CD14-positive monocyte (primary cell): ENCODE data around the gene SLC9A9. TPM values are rescaled to one million over a fixed set of nuclear protein-coding genes. Genes with fewer than 3 reads are reported as not detected.
A peak's percentile ranks its signal among the peaks of the same experiment; 100 is the strongest.

Experiments used
- DNase-seq, 3 donors: peaks; one replicate each; pipeline ENCODE4 v3.0.0-alpha.2; 2011 to 2022
- H2AFZ ChIP-seq: 2 replicates; pipeline ENCODE4 v1.6.0; 2012; ENCODE audit warnings: mild to moderate bottlenecking, low read depth, low read length, inconsistent platforms; ENCODE audit not compliant: insufficient read depth, poor library complexity, severe bottlenecking
- H3K27ac ChIP-seq, 2 donors: 1 replicate in 1 of 2; 2 replicates in 1 of 2; pipeline ENCODE4 v1.5.1; 2012 to 2013; ENCODE audit warnings: low read length in 2 of 2, control low read depth in 1 of 2, inconsistent platforms in 1 of 2, low read depth in 1 of 2, mild to moderate bottlenecking in 1 of 2
- H3K27me3 ChIP-seq, 2 donors: one replicate each; pipeline versions ENCODE4 v1.6.0 to v1.6.1; 2011 to 2013; ENCODE audit warnings: low read length in 2 of 2; ENCODE audit not compliant: control insufficient read depth in 2 of 2, insufficient read depth in 2 of 2
- H3K36me3 ChIP-seq, 2 donors: replicated peaks in 1 of 2; 1 replicate in 1 of 2; 2 replicates in 1 of 2; pipeline versions ENCODE4 v1.5.1 to v1.6.1; 2012 to 2013; ENCODE audit warnings: low read length in 2 of 2, control low read depth in 1 of 2, inconsistent platforms in 1 of 2, mild to moderate bottlenecking in 1 of 2; ENCODE audit not compliant: insufficient read depth in 2 of 2, control insufficient read depth in 1 of 2
- H3K4me1 ChIP-seq, 2 donors: 1 replicate in 1 of 2; 2 replicates in 1 of 2; pipeline versions ENCODE4 v1.5.1 to v1.6.1; 2012 to 2013; ENCODE audit warnings: low read length in 2 of 2, control low read depth in 1 of 2, inconsistent platforms in 1 of 2, mild to moderate bottlenecking in 1 of 2, moderate library complexity in 1 of 2; ENCODE audit not compliant: insufficient read depth in 2 of 2, control insufficient read depth in 1 of 2
- H3K4me2 ChIP-seq: replicated peaks from 2 replicates; pipeline ENCODE3; 2012; ENCODE audit warnings: low read length, moderate library complexity, mild to moderate bottlenecking; ENCODE audit not compliant: poor library complexity, severe bottlenecking; ENCODE audit errors: extremely low read depth
- H3K4me3 ChIP-seq, 3 experiments: fragments of 200-600 bp in 1 of 3; sonication (generic) in 1 of 3; replicated peaks in 1 of 3; 1 replicate in 2 of 3; 2 replicates in 1 of 3; pipeline ENCODE4 v1.5.1; 2011 to 2013; ENCODE audit warnings: low read length in 3 of 3, mild to moderate bottlenecking in 3 of 3, control low read depth in 2 of 3, low read depth in 2 of 3, inconsistent platforms in 1 of 3, moderate library complexity in 1 of 3
- H3K79me2 ChIP-seq: 2 replicates; pipeline ENCODE4 v1.6.0; 2012; ENCODE audit warnings: mild to moderate bottlenecking, control low read depth, inconsistent platforms, low read length, moderate library complexity; ENCODE audit not compliant: insufficient read depth
- H3K9ac ChIP-seq: 2 replicates; pipeline ENCODE4 v1.6.0; 2017; ENCODE audit warnings: low read length, mild to moderate bottlenecking; ENCODE audit not compliant: insufficient read depth, poor library complexity, severe bottlenecking
- H3K9me3 ChIP-seq, 2 donors: replicated peaks in 1 of 2; 1 replicate in 1 of 2; 2 replicates in 1 of 2; pipeline versions ENCODE4 v1.5.1 to v1.6.1; 2012 to 2013; ENCODE audit warnings: low read length in 2 of 2, control low read depth in 1 of 2; ENCODE audit not compliant: control insufficient read depth in 1 of 2, insufficient read depth in 1 of 2
- H4K20me1 ChIP-seq: 2 replicates; pipeline ENCODE4 v1.6.0; 2012; ENCODE audit warnings: mild to moderate bottlenecking, low read length, control low read depth, moderate library complexity; ENCODE audit not compliant: insufficient read depth
- H3K27ac Mint-ChIP-seq, 7 donors: one replicate each; pipeline ENCODE4 v1.8.0; 2020; ENCODE audit warnings: mild to moderate bottlenecking in 7 of 7, mixed read lengths in 7 of 7, moderate library complexity in 6 of 7, inconsistent platforms in 2 of 7
- H3K27me3 Mint-ChIP-seq, 3 donors: one replicate each; pipeline ENCODE4 v1.8.0; 2021 to 2022; ENCODE audit warnings: low read depth in 3 of 3, mild to moderate bottlenecking in 3 of 3, mixed read lengths in 3 of 3, moderate library complexity in 3 of 3, inconsistent platforms in 1 of 3
- H3K36me3 Mint-ChIP-seq, 2 donors: one replicate each; pipeline ENCODE4 v1.8.0; 2020; ENCODE audit warnings: mixed read lengths in 2 of 2, inconsistent platforms in 1 of 2, mild to moderate bottlenecking in 1 of 2
- H3K4me1 Mint-ChIP-seq: one replicate; pipeline ENCODE4 v1.8.0; 2020; ENCODE audit warnings: mild to moderate bottlenecking, mixed read lengths
- H3K4me3 Mint-ChIP-seq, 2 donors: one replicate each; pipeline ENCODE4 v1.8.0; 2020; ENCODE audit warnings: mild to moderate bottlenecking in 2 of 2, mixed read lengths in 2 of 2, moderate library complexity in 1 of 2
- H3K9me3 Mint-ChIP-seq, 7 donors: one replicate each; pipeline ENCODE4 v1.8.0; 2020 to 2022; ENCODE audit warnings: mixed read lengths in 7 of 7, mild to moderate bottlenecking in 6 of 7, moderate library complexity in 6 of 7, inconsistent platforms in 2 of 7
- CTCF ChIP-seq: fragments of 200-600 bp; IDR thresholded peaks from one replicate; pipeline ENCODE4 v1.8.0; 2022; ENCODE audit warnings: antibody characterized with exemption, mild to moderate bottlenecking
- WGBS: methylation state at CpG from one replicate; pipeline ENCODE4 v1.1.5; 2013; ENCODE audit warnings: missing lambda C conversion rate; ENCODE audit not compliant: insufficient coverage; 5-methylcytosine and 5-hydroxymethylcytosine counted together
- intact Hi-C, 2 donors: fragments of 100-400 bp; cut with micrococcal nuclease; formaldehyde crosslinking; loops; one replicate each; pipeline versions ENCODE4 v1.15.0 to v1.15.1; 2023
- polyA plus RNA-seq, 3 donors: library from polyadenylated mRNA; depleted of rRNA in 1 of 3; unstranded in 2 of 3; stranded (reverse) in 1 of 3; fragments of 300-500 nt in 2 of 3; fragments of >200 nt in 1 of 3; fragmentation: Illumina TruSeq in 2 of 3; gene quantifications; 1 replicate in 2 of 3; 2 replicates in 1 of 3; pipeline ENCODE4 v1.2.3, GENCODE V29; 2012 to 2021

Gene SLC9A9
- polyA plus RNA-seq, 3 donors, result 14.1 to 32.8 (median 27.0) TPM

- H3K27ac Mint-ChIP-seq, result peak overlapping the region in 4 of 7 donors; percentile 54 to 73 (median 69)
- intact Hi-C loops, result loop anchor here in 1 of 2 donors (5.0 to 10.0 kb wide), 2 partner anchors 40 to 162 kb away; partner anchors contain the start of gene DIPK2A
Observed at GRCh38 chr3:143812481-143812880, 35.8 kb downstream of the SLC9A9 start.

GRCh38 chr3:143811602-143812001, 36.7 kb downstream of the SLC9A9 start:
- Mint-ChIP-seq H3K27me3 (no peaks in the 10 kb centered on the region), H3K4me1 (peaks cover 80% of the 10 kb centered on the region), H3K9me3 (peaks cover 0 to 2% (median 0%) of the 10 kb centered on the region in 7 donors), H3K4me3 (no peak overlapping the region), H3K36me3 (peaks cover 4 to 8% of the 10 kb centered on the region in 2 donors), H3K27ac (peak overlapping the region; percentile 60 to 91 (median 72))
- no peak overlapping the region for H3K9ac ChIP-seq
- peaks cover 23% of the 10 kb centered on the region for H3K79me2 ChIP-seq
- intact Hi-C loops, result loop anchor here in 1 of 2 donors (5.0 to 10.0 kb wide), 2 partner anchors 41 to 163 kb away; partner anchors contain the start of gene DIPK2A
- no peaks in the 10 kb centered on the region for H3K27me3 ChIP-seq
- H2AFZ ChIP-seq, result no peak overlapping the region
- no peak for TF ChIP-seq CTCF
- no peaks in the 10 kb centered on the region for H4K20me1 ChIP-seq
- H3K4me1 ChIP-seq, result peaks cover 79 to 81% of the 10 kb centered on the region in 2 donors
- H3K4me2 ChIP-seq, result peak overlapping the region; percentile 14
- peak; percentile 45 to 68 (median 47) for DNase-seq
- WGBS, result 32% methylated on average over 6 of the region's 8 CpGs
- H3K27ac ChIP-seq, result peak overlapping the region; percentile 33 to 80
- H3K4me3 ChIP-seq, result peak overlapping the region in 1 of 3 experiments; percentile 18
- no peaks in the 10 kb centered on the region for H3K36me3 ChIP-seq
- no peaks in the 10 kb centered on the region for H3K9me3 ChIP-seq

More at GRCh38 chr3:143812481-143812880, 35.8 kb downstream of the SLC9A9 start:
- H3K4me2 ChIP-seq, result no peak overlapping the region
- no peaks in the 10 kb centered on the region for H3K27me3 ChIP-seq
- H3K4me1 ChIP-seq, result peaks cover 70 to 72% of the 10 kb centered on the region in 2 donors
- H3K27me3 Mint-ChIP-seq, result no peaks in the 10 kb centered on the region
- peak in 1 of 3 donors; percentile 25 for DNase-seq
- H3K9ac ChIP-seq, result no peak overlapping the region
- no peaks in the 10 kb centered on the region for H4K20me1 ChIP-seq
- H3K36me3 Mint-ChIP-seq, result peaks cover 4 to 8% of the 10 kb centered on the region in 2 donors
- peak overlapping the region in 1 of 2 donors; percentile 80 for H3K27ac ChIP-seq
- no peak overlapping the region for H3K4me3 ChIP-seq
- WGBS, result no CpG with 5 or more reads among the region's 3 CpGs
- peaks cover 71% of the 10 kb centered on the region for H3K4me1 Mint-ChIP-seq
- H3K36me3 ChIP-seq, result no peaks in the 10 kb centered on the region
- TF ChIP-seq CTCF, result no peak
- H3K9me3 ChIP-seq, result no peaks in the 10 kb centered on the region
- no peak overlapping the region for H3K4me3 Mint-ChIP-seq
- H3K9me3 Mint-ChIP-seq, result peaks cover 0 to 2% (median 0%) of the 10 kb centered on the region in 7 donors
- no peak overlapping the region for H2AFZ ChIP-seq
- peaks cover 23% of the 10 kb centered on the region for H3K79me2 ChIP-seq
